Vagina (tissue), 2 donors: ENCODE measurements around the gene MBD6.

Source experiments
- POLR2A ChIP-seq, 2 donors: fragments of 450-650 bp; IDR thresholded peaks; one replicate each; pipeline ENCODE4 v1.6.1; 2017; ENCODE audit warnings: antibody characterized with exemption in 2 of 2, mild to moderate bottlenecking in 2 of 2, moderate library complexity in 2 of 2
- TF ChIP-seq, protein P1 (sequence below), 3 experiments: fragments of 450-650 bp in 2 of 3; fragments of 200-600 bp in 1 of 3; sonication (generic) in 1 of 3; IDR thresholded peaks; one replicate each; pipeline ENCODE4 v1.5.1; 2017 to 2019; ENCODE audit warnings: antibody characterized with exemption in 3 of 3, mild to moderate bottlenecking in 2 of 3, moderate library complexity in 2 of 3

DNA sequence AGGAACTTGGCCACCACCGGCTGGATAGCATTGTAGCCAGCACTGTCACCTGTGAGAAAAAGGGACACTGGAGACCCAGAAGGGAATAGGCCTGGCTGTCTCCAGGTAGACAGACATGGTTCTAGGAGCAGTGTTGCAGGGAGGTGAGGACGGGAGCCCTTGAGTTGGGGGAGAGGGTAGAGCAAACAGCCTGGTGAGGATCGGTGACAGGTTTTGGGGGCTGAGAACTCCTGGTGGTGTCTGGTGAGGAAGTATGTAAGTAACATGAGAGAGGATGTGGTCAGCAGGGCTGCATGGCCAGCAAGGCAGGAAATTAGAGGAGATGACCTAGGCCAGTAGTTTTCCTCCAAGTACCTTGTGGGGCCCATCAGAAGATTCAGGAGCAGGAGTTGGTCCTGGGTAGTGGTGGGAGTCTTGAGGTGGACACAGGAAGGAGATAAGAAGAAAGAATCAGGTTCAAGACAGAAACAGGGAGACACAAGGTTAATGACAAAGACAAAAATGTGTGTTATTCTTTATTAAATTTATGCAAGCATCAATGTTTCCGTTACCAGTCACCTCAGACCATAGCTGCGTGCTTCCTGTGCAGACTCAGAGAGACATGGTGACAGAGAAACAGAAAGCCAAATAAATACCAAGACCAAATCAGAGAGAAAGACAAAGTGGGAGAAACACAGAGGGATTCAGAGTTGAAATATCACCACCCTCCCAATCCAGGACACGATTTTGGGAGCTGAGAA lies 43.1 kb upstream of the MBD6 start, which contains the start of gene ARHGAP9:
- TF ChIP-seq, protein P1, sequence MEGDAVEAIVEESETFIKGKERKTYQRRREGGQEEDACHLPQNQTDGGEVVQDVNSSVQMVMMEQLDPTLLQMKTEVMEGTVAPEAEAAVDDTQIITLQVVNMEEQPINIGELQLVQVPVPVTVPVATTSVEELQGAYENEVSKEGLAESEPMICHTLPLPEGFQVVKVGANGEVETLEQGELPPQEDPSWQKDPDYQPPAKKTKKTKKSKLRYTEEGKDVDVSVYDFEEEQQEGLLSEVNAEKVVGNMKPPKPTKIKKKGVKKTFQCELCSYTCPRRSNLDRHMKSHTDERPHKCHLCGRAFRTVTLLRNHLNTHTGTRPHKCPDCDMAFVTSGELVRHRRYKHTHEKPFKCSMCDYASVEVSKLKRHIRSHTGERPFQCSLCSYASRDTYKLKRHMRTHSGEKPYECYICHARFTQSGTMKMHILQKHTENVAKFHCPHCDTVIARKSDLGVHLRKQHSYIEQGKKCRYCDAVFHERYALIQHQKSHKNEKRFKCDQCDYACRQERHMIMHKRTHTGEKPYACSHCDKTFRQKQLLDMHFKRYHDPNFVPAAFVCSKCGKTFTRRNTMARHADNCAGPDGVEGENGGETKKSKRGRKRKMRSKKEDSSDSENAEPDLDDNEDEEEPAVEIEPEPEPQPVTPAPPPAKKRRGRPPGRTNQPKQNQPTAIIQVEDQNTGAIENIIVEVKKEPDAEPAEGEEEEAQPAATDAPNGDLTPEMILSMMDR (IDR thresholded peaks at IDR 0.05), result no peak
- TF ChIP-seq POLR2A (IDR thresholded peaks at IDR 0.05), result no peak
